Loucy (cell line): Measurements from ENCODE around the gene PET100.

Experiments used
- CTCF ChIP-seq: fragments of 200-600 bp; sonication (generic); conservative IDR thresholded peaks from 2 replicates; pipeline ENCODE4 v1.5.1; 2014; ENCODE audit warnings: mild to moderate bottlenecking, antibody characterized with exemption, low read length
- EZH2phosphoT487 ChIP-seq: fragments of 200-600 bp; IDR thresholded peaks from 2 replicates; pipeline ENCODE4 v1.6.1; 2018; ENCODE audit warnings: antibody characterized with exemption, mild to moderate bottlenecking, moderate library complexity, borderline replicate concordance

GRCh38 chr19:7624810-7625209 lies 4.8 kb upstream of the PET100 start:
- TF ChIP-seq CTCF: no peak
- TF ChIP-seq EZH2phosphoT487: no peak
